Brain microvascular endothelial cell (primary cell): Measurements from ENCODE around the gene ATAD2B.

Source experiments
- DNase-seq: peaks from one replicate; pipeline ENCODE4 v3.0.0-alpha.2; 2020
- H3K27ac ChIP-seq: fragments of 250-450 bp; sonication (Bioruptor Pico); 2 replicates; pipeline ENCODE4 v1.5.1; 2020; ENCODE audit warnings: mild to moderate bottlenecking, moderate library complexity
- H3K27me3 ChIP-seq: fragments of 250-450 bp; sonication (Bioruptor Pico); replicated peaks from 2 replicates; pipeline ENCODE4 v1.5.1; 2020; ENCODE audit warnings: mild to moderate bottlenecking
- H3K36me3 ChIP-seq: fragments of 250-450 bp; sonication (Bioruptor Pico); replicated peaks from 2 replicates; pipeline ENCODE4 v1.5.1; 2020; ENCODE audit warnings: mild to moderate bottlenecking
- H3K4me3 ChIP-seq: 2 replicates; pipeline ENCODE4 v1.5.1; 2011; ENCODE audit warnings: low read depth, mild to moderate bottlenecking, control low read depth, low read length, moderate library complexity
- CTCF ChIP-seq: IDR thresholded peaks from 2 replicates; pipeline ENCODE4 v1.5.1; 2011; ENCODE audit warnings: low read depth, mild to moderate bottlenecking, moderate library complexity, low read length, control low read depth, inconsistent platforms; ENCODE audit errors: missing control alignments
- in situ Hi-C: cut with HindIII; loops from 2 replicates; pipeline ENCODE4 v1.10.0; 2017; ENCODE audit warnings: low sequenced_read_pairs, low pct_ligation_motif_present

Gene ATAD2B

GRCh38 chr2:23944976-23945375 is 18.1 kb upstream of the ATAD2B start:
- Histone ChIP-seq H3K27ac (no peak overlapping the region), H3K4me3 (no peak overlapping the region), H3K36me3 (peaks cover 2% of the 10 kb centered on the region), H3K27me3 (no peaks in the 10 kb centered on the region)
- in situ Hi-C loops: no loop called here
- no peak for TF ChIP-seq CTCF
- DNase-seq: no peak

GRCh38 chr2:23944527-23944926 is 17.6 kb upstream of the ATAD2B start:
- DNase-seq: no peak
- no peaks in the 10 kb centered on the region for H3K27me3 ChIP-seq
- peaks cover 2% of the 10 kb centered on the region for H3K36me3 ChIP-seq
- H3K27ac ChIP-seq: no peak overlapping the region
- in situ Hi-C loops: no loop called here
- no peak for TF ChIP-seq CTCF
- no peak overlapping the region for H3K4me3 ChIP-seq

GRCh38 chr2:23943666-23944065 is 16.7 kb upstream of the ATAD2B start:
- in situ Hi-C loops: no loop called here
- peaks cover 2% of the 10 kb centered on the region for H3K36me3 ChIP-seq
- H3K4me3 ChIP-seq: no peak overlapping the region
- no peak for DNase-seq
- H3K27me3 ChIP-seq: no peaks in the 10 kb centered on the region
- no peak for TF ChIP-seq CTCF
- H3K27ac ChIP-seq: no peak overlapping the region

GRCh38 chr2:23941644-23942043 is 14.7 kb upstream of the ATAD2B start:
- in situ Hi-C loops: no loop called here
- Histone ChIP-seq H3K27me3 (no peaks in the 10 kb centered on the region), H3K4me3 (peak overlapping the region; percentile 78)

GRCh38 chr2:23940718-23941620 is 14.0 kb upstream of the ATAD2B start:
- H3K27ac ChIP-seq: peak overlapping the region; percentile 84
- TF ChIP-seq CTCF: no peak
- H3K36me3 ChIP-seq: peaks cover 2% of the 10 kb centered on the region
- peak overlapping the region; percentile 78 for H3K4me3 ChIP-seq
- no peaks in the 10 kb centered on the region for H3K27me3 ChIP-seq
- peak; percentile 33 for DNase-seq
- in situ Hi-C loops: no loop called here

More at GRCh38 chr2:23941644-23942043, 14.7 kb upstream of the ATAD2B start:
- no peak for TF ChIP-seq CTCF
- no peak for DNase-seq
- H3K36me3 ChIP-seq: peaks cover 2% of the 10 kb centered on the region
- H3K27ac ChIP-seq: no peak overlapping the region
